Psoas muscle (tissue), 8 donors: ENCODE data around the gene FAM177B. TPM values are rescaled to one million over a fixed set of nuclear protein-coding genes. Genes with fewer than 3 reads are reported as not detected.
"Not testable (repeated sequence)": the region's sequence is repeated elsewhere in the genome, so short reads cannot be mapped to it uniquely, and the experiment has no call there.

Experiments
- ATAC-seq, 4 donors: fragments of 200-7000 bp; cut with Tn5 transposase; one replicate each; pipeline ENCODE4 v1.9.1; 2020; ENCODE audit warnings: moderate library complexity in 3 of 4, mild to moderate bottlenecking in 2 of 4
- DNase-seq, 2 donors: peaks; one replicate each; pipeline ENCODE4 v3.0.0-alpha.2; 2020
- H3K27ac ChIP-seq: fragments of 200-600 bp; one replicate; pipeline ENCODE4 v1.8.0; 2022
- H3K27me3 ChIP-seq, 3 donors: fragments of 200-600 bp in 1 of 3; one replicate each; pipeline versions ENCODE4 v1.6.1 to v1.8.0; 2013 to 2022; ENCODE audit warnings: low read length in 2 of 3, mild to moderate bottlenecking in 2 of 3, moderate library complexity in 1 of 3; ENCODE audit not compliant: insufficient read depth in 3 of 3
- H3K36me3 ChIP-seq, 2 donors: fragments of 200-600 bp in 1 of 2; one replicate each; pipeline versions ENCODE4 v1.6.1 to v1.8.0; 2013 to 2022; ENCODE audit warnings: low read depth in 1 of 2, mild to moderate bottlenecking in 1 of 2, moderate library complexity in 1 of 2; ENCODE audit not compliant: insufficient read depth in 1 of 2
- H3K4me1 ChIP-seq: fragments of 200-600 bp; one replicate; pipeline ENCODE4 v1.8.0; 2022
- H3K4me3 ChIP-seq: fragments of 200-600 bp; one replicate; pipeline ENCODE4 v1.8.0; 2022; ENCODE audit warnings: mild to moderate bottlenecking
- H3K9me3 ChIP-seq: fragments of 200-600 bp; one replicate; pipeline ENCODE4 v1.8.0; 2022
- CTCF ChIP-seq: fragments of 200-600 bp; IDR thresholded peaks from one replicate; pipeline ENCODE4 v1.8.0; 2022; ENCODE audit warnings: antibody characterized with exemption
- WGBS, 3 donors: extraction: QIAGEN DNeasy Blood & Tissue Kit; methylation state at CpG; one replicate each; pipeline versions ENCODE4 v1.1.6 to v1.1.7; 2013; 5-methylcytosine and 5-hydroxymethylcytosine counted together
- intact Hi-C, 2 donors: fragments of 100-400 bp; cut with DNase I; formaldehyde crosslinking; loops; one replicate each; pipeline versions ENCODE4 v1.11.0 to v1.14.2; 2022
- polyA plus RNA-seq, 3 donors: library from polyadenylated mRNA; stranded (reverse); fragments of 200-250 nt; gene quantifications; one replicate each; pipeline ENCODE4 v1.2.3, GENCODE V29; 2013
- total RNA-seq, 4 donors: library from RNA; stranded (reverse); fragmentation: NEBNext Ultra II Directional in 2 of 4; extraction: Animal tissue kit (Norgen Biotek cat#: 25700) in 2 of 4; gene quantifications; one replicate each; pipeline versions ENCODE4 v1.2.1 to v1.2.4, GENCODE V29; 2021 to 2023
- donor health status: healthy with polysubstance abuse.
- donor health status: DM: no; HTN: no; CAD: no; lungs with moderate emphysema.
- donor health status: Bipolar disorder and iron deficiency.
- donor health status: healthy.
- donor health status: DM: yes; HTN: yes; CAD: no.
- donor health status: DM: no; HTN: no; CAD: no.
- donor health status: DM: no; HTN: no; CAD: no.
- donor health status: DM: yes; HTN: yes; CAD: no.

FAM177B gene
- total and polyA plus RNA-seq, 7 donors: 0.08 TPM; not detected in 6

- WGBS, 3 donors: 66 to 81% (median 67%) methylated on average over 5 of the region's 5 CpGs
- TF ChIP-seq CTCF: no peak
- peaks cover 0 to 55% of the 10 kb centered on the region in 2 donors for H3K36me3 ChIP-seq
- no peaks in the 10 kb centered on the region for H3K4me1 ChIP-seq
- no peak for DNase-seq
- H3K4me3 ChIP-seq: no peak overlapping the region
- intact Hi-C loops: loop anchor here in 1 of 2 donors (5.0 kb wide), 1 partner anchor 346 kb away; no protein-coding TSS in a partner anchor
- no peaks in the 10 kb centered on the region for H3K27me3 ChIP-seq
- no peak for ATAC-seq
- no peaks in the 10 kb centered on the region for H3K9me3 ChIP-seq
- H3K27ac ChIP-seq: no peak overlapping the region
Measured at GRCh38 chr1:222736470-222736869, 532 bp upstream of the FAM177B start.

GRCh38 chr1:222739465-222739864 is 2.5 kb downstream of the FAM177B start:
- DNase-seq: no peak
- WGBS, 3 donors: 87 to 94% (median 91%) methylated on average over 2 of the region's 2 CpGs
- no peaks in the 10 kb centered on the region for H3K27me3 ChIP-seq
- intact Hi-C loops: loop anchor here (2.0 to 5.0 kb wide), 2 partner anchors 341 to 343 kb away; no protein-coding TSS in a partner anchor
- H3K27ac ChIP-seq: no peak overlapping the region
- no peak overlapping the region for H3K4me3 ChIP-seq
- H3K4me1 ChIP-seq: no peaks in the 10 kb centered on the region
- peaks cover 0 to 25% of the 10 kb centered on the region in 2 donors for H3K36me3 ChIP-seq
- no peaks in the 10 kb centered on the region for H3K9me3 ChIP-seq
- no peak for ATAC-seq
- no peak for TF ChIP-seq CTCF

GRCh38 chr1:222739929-222740328 is 2.9 kb downstream of the FAM177B start:
- H3K27me3 ChIP-seq: no peaks in the 10 kb centered on the region
- H3K4me1 ChIP-seq: no peaks in the 10 kb centered on the region
- intact Hi-C loops: loop anchor here (2.0 to 5.0 kb wide), 2 partner anchors 341 to 342 kb away; no protein-coding TSS in a partner anchor
- ATAC-seq (no peak), DNase-seq (no peak)
- TF ChIP-seq CTCF: no peak
- 80 to 91% (median 84%) methylated on average over 1 of the region's 1 CpG for WGBS, 3 donors
- peaks cover 0 to 20% of the 10 kb centered on the region in 2 donors for H3K36me3 ChIP-seq
- no peak overlapping the region for H3K4me3 ChIP-seq
- no peaks in the 10 kb centered on the region for H3K9me3 ChIP-seq
- no peak overlapping the region for H3K27ac ChIP-seq

GRCh38 chr1:222741630-222742457 is 4.8 kb downstream of the FAM177B start:
- DNase-seq, H3K36me3 ChIP-seq, H3K27me3 ChIP-seq, H3K27ac ChIP-seq, H3K4me3 ChIP-seq, H3K4me1 ChIP-seq, H3K9me3 ChIP-seq, ATAC-seq, intact Hi-C loops: not testable (repeated sequence)
- 91 to 95% (median 94%) methylated on average over 5 of the region's 5 CpGs for WGBS, 3 donors

GRCh38 chr1:222749927-222750326 is 12.9 kb downstream of the FAM177B start:
- DNase-seq (no peak), ATAC-seq (no peak)
- H3K27ac ChIP-seq: no peak overlapping the region
- TF ChIP-seq CTCF: no peak
- H3K4me3 ChIP-seq: no peak overlapping the region
- intact Hi-C loops: no loop called here
- no peaks in the 10 kb centered on the region for H3K36me3 ChIP-seq
- no peaks in the 10 kb centered on the region for H3K4me1 ChIP-seq
- no peaks in the 10 kb centered on the region for H3K27me3 ChIP-seq
- H3K9me3 ChIP-seq: no peaks in the 10 kb centered on the region
